Gastrocnemius medialis (tissue), 4 donors: Measurements from ENCODE around the gene CBX1.

Source experiments
- CTCF ChIP-seq, 5 experiments: fragments of 450-650 bp in 3 of 5; fragments of 200-600 bp in 2 of 5; sonication (generic) in 2 of 5; IDR thresholded peaks in 4 of 5; conservative IDR thresholded peaks in 1 of 5; 1 replicate in 4 of 5; 2 replicates in 1 of 5; pipeline ENCODE4 v1.5.1; 2016 to 2019; ENCODE audit warnings: antibody characterized with exemption in 5 of 5, mild to moderate bottlenecking in 3 of 5, moderate library complexity in 3 of 5
- POLR2A ChIP-seq, 2 donors: fragments of 450-650 bp; IDR thresholded peaks; one replicate each; pipeline ENCODE4 v1.6.1; 2017; ENCODE audit warnings: antibody characterized with exemption in 2 of 2, mild to moderate bottlenecking in 2 of 2, moderate library complexity in 2 of 2

GRCh38 chr17:48044851-48045250, 56.4 kb downstream of the CBX1 start:
- TF ChIP-seq CTCF (IDR thresholded peaks at IDR 0.05 in 4 of 5, conservative IDR thresholded peaks at IDR 0.05 in 1 of 5), result no peak
- no peak for TF ChIP-seq POLR2A (IDR thresholded peaks at IDR 0.05)
